NCI-H2196 (cell line): ENCODE results near the gene CFAP157.

Experiments used
- DNase-seq: peaks from one replicate; lab custom pipeline; 2025; ENCODE audit not compliant: unreplicated experiment; lab: John Stamatoyannopoulos, UW

Gene CFAP157

GRCh38 chr9:127758843-127759242 lies 52.1 kb downstream of the CFAP157 start:
- DNase-seq = no peak

GRCh38 chr9:127761061-127761460 lies 54.3 kb downstream of the CFAP157 start:
- DNase-seq = no peak

- DNase-seq = no peak
Observed at GRCh38 chr9:127761491-127761956, 54.7 kb downstream of the CFAP157 start.

- DNase-seq = no peak
Observed at GRCh38 chr9:127762111-127762676, 55.4 kb downstream of the CFAP157 start.

GRCh38 chr9:127763918-127764384 lies 57.2 kb downstream of the CFAP157 start:
- DNase-seq = no peak

- no peak for DNase-seq
Observed at GRCh38 chr9:127765418-127765817, 58.6 kb downstream of the CFAP157 start.
